Measurements from ENCODE around the gene TRAPPC3. TPM values are rescaled to one million over a fixed set of nuclear protein-coding genes. Genes with fewer than 3 reads are reported as not detected.

The TRAPPC3 gene
- total and polyA plus RNA-seq, 9 of the 15 experiments (the other 6 are each of a cell fraction or from before 2014, with no cell fraction given) = 20.6 to 141 (median 112) TPM

GRCh38 chr1:36154335-36154734 lies 5.0 kb upstream of the TRAPPC3 start (continued):
- no peak for TF ChIP-seq CEBPZ (IDR thresholded peaks at IDR 0.05; ENCODE audit: borderline replicate concordance, low read depth, low read length)
- no peak for TF ChIP-seq BCL6 (CRISPR knock-in tag; IDR thresholded peaks at IDR 0.05)
- TF ChIP-seq KLF6 (CRISPR knock-in tag; IDR thresholded peaks at IDR 0.05; ENCODE audit: borderline replicate concordance) = no peak
- TF ChIP-seq ZBTB33 (CRISPR knock-in tag; IDR thresholded peaks at IDR 0.05) = 0 out of 2 replicates have a peak, but pooled peaks have one; percentile 72
- no peak for TF ChIP-seq POLR2B (IDR thresholded peaks at IDR 0.05; ENCODE audit: low read depth, partially characterized antibody)
- no peak for TF ChIP-seq ZNF146 (CRISPR knock-in tag; IDR thresholded peaks at IDR 0.05; ENCODE audit: unreplicated experiment)
- TF ChIP-seq PKNOX1 (IDR thresholded peaks at IDR 0.05) = peak; percentile 84
- TF ChIP-seq CEBPG (CRISPR knock-in tag; IDR thresholded peaks at IDR 0.05) = no peak
- TF ChIP-seq CEBPG (tag; conservative IDR thresholded peaks at IDR 0.05 in 1 of 2, IDR thresholded peaks at IDR 0.05 in 1 of 2) = no peak
- TF ChIP-seq ZNF717 (CRISPR knock-in tag; IDR thresholded peaks at IDR 0.05) = no peak
- no peak for TF ChIP-seq ZNF583 (CRISPR knock-in tag; IDR thresholded peaks at IDR 0.05)
- no peak for TF ChIP-seq PTRF (tag; IDR thresholded peaks at IDR 0.05)
- TF ChIP-seq MECOM (CRISPR knock-in tag; IDR thresholded peaks at IDR 0.05) = peak; percentile 14; the same call in 1 of the 2 replicates
- TF ChIP-seq CBX8 (IDR thresholded peaks at IDR 0.05; ENCODE audit: borderline replicate concordance, extremely low read depth, low read depth, low read length, poor library complexity, severe bottlenecking) = no peak
- no peak for TF ChIP-seq ASH1L (IDR thresholded peaks at IDR 0.05; ENCODE audit: borderline replicate concordance, low read depth, partially characterized antibody)
- TF ChIP-seq BHLHE40 (IDR thresholded peaks at IDR 0.05; ENCODE audit: low read length) = 0 out of 2 replicates have a peak, but pooled peaks have one; percentile 8
- 0 out of 2 replicates have a peak, but pooled peaks have one; percentile 19 for TF ChIP-seq TFAP4 (CRISPR knock-in tag; IDR thresholded peaks at IDR 0.05; ENCODE audit: borderline replicate concordance)
- TF ChIP-seq XRCC4 (IDR thresholded peaks at IDR 0.05; ENCODE audit: extremely low read depth, insufficient read depth, insufficient read length) = no peak
- no peak for TF ChIP-seq ZNF133 (CRISPR knock-in tag; IDR thresholded peaks at IDR 0.05)
- TF ChIP-seq NR2C2 (CRISPR knock-in tag; IDR thresholded peaks at IDR 0.05) = no peak
- TF ChIP-seq NR2C2 (tag; IDR thresholded peaks at IDR 0.05) = no peak

All from K562 (cell line).